ENCODE measurements around the gene BLID. TPM values are rescaled to one million over a fixed set of nuclear protein-coding genes. Genes with fewer than 3 reads are reported as not detected.

Gene BLID
- total RNA-seq, 1 donor from 2014 or later: 0.82 TPM

DNA sequence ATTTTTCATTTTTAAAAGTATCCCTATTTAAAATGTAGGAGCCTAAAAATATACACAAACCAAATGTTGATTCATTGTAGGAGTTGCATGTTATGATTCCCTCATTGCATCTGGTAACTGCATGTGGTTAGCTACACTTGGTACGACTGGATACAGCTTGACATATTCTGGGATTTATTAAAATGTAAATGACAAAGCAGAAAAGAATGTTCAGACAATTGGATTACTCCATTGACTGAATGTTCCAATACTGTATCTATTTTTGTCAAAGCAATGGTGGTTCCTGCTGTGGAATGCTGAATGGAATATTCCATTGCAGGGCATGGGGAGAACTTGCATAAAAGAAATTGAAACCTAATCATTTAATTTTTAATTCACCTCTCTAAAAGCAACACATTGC lies 30.8 kb downstream of the BLID start:
- no peak for DNase-seq (ENCODE audit: extremely low read depth, low read depth, low spot score)

DNA sequence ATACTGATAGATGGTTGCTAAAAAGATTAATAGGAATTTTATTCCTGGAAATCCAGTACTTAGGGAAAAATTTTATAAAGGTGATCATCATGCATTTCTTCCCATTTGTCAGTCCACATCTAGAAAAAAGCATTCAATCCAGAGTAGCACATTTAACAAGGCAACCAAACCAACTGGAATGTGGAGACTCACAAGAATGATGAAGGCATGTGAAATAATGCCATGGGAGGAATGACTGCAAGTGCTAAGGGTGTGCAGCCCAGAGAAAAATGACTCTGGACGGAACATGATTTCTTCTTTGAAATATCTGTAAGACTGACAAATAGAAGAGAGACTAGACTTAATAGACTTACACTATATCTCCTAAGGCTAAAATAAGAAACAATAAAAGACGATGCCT lies 33.8 kb downstream of the BLID start:
- DNase-seq (ENCODE audit: extremely low read depth, low read depth, low spot score): no peak

DNA sequence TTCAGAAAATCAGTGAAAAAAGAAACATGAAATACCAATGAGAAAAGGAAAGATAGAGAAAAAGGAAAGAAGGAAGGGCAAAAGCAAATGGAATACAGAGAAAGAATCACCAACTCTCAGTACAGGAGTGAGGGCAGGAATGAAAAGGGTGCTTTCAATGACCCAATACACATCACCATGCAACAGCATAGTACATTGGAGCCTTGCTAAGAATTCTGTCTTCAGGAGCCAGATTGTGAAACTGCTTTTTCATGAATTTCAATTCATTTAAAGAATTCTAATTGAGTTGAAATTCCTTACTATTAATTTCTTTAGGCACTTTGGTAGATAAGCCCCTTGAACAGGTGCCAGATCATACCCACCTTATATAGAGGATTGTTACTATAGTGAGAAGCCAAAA lies 34.9 kb downstream of the BLID start:
- no peak for DNase-seq (ENCODE audit: extremely low read depth, low read depth, low spot score)

DNA sequence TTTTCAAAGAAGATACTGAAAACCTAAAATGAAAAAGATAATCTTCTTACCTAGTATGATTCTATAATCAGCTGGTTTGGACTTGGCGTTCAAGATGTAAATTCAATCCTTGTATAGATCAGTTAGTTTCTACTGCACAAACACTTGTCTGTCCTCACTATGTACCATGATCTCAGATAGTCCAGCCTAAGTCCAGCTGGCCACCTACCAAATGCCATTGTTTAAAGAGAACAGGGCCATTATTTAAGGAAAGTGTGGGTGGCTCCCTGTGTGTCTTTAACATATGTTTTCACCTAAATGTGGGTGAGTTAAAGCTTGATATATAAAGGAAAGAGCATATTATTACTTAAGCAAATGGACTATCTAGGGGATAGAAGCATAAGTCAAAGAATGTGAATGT lies 38.6 kb downstream of the BLID start:
- DNase-seq (ENCODE audit: extremely low read depth, low read depth, low spot score): no peak

DNA sequence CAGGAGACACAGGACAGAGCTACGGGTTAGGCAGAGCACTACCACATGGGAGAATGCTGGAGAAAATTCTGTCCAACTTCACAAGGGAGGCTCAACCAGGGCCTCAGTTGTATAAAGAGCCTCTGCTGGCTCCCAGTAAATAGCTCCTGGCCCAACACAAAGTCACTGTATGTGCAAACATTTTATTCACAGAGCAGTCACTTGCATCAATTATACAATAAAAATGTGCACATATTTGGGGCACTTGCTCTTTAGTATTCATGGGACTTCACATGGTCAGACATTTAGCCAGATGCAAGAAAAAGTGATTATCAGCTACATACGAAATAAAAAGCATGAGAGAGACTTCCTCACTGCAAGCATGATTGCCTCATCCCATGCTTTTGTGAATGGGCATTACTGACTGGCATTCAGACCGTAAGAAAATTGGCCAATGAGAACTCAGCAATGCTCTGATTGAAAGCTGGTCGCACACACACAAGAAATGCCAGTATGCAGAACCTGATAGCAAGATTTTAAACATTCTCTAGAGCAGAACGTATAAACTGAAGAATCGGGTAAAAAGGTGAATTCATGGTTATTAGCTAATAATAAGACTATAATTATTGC lies 39.4 kb downstream of the BLID start:
- DNase-seq (ENCODE audit: extremely low read depth, low read depth, low spot score): no peak

DNA sequence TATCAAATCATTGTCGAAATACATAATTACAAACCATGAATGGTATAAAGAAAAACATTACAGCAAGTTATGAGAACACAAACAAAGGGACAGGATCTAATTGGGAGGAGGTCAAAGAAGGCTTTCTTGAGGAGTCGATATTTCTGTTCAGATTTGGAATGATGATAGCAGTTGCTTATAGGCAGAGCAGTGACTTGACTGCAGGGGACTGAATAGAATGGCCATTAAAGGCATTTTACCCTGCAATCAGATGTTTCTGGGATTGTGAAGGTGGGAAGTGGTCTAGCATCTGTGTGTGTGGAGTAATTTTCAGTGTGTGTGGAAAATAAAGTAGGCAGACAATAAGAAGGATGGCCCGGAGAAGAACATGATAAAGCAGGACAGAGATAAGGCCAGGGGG lies 41.0 kb downstream of the BLID start:
- DNase-seq (ENCODE audit: extremely low read depth, low read depth, low spot score): no peak

DNA sequence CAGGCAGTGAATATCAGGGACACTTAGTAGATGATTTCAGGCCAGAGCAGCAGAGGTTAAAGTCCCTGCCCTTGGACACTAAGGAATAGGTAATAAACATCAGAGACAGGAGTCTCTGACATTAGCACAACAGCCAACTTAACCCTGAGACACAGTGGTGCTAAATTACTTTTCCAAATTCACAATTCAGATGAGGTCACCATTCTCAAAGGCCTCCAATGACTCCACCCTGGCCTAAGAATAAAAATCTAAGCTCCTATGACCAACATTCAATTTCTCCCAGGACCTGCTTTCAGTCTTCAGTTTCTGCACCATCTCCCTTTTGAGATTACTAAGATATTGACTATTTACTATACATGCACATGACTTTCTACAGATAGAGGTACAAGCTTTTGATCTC lies 42.0 kb downstream of the BLID start:
- no peak for DNase-seq (ENCODE audit: extremely low read depth, low read depth, low spot score)

DNA sequence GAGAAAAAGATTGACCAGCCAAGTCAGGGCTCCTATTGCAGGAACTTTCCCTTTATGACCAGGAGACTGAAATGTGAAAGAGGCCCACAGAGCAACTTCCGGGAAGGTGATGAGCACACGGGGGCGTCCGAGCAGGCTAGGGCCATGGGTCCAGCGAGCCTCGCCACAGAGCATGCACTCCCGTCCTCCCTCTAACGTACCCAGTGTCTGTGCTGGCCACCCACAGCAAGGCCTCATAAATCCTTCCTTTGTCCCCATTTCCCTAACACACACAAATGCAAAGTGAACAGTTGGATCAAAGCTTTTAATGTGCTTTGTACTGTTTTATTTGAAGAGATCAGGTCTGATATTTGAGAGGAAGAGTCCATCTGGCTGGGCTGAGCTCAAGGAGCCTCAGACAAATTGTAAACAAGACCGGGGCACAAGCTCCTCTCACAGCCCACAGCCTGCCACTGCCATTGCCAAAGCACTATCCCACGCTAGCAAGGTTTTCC lies 44.3 kb downstream of the BLID start:
- DNase-seq (ENCODE audit: extremely low read depth, low read depth, low spot score): no peak

DNA sequence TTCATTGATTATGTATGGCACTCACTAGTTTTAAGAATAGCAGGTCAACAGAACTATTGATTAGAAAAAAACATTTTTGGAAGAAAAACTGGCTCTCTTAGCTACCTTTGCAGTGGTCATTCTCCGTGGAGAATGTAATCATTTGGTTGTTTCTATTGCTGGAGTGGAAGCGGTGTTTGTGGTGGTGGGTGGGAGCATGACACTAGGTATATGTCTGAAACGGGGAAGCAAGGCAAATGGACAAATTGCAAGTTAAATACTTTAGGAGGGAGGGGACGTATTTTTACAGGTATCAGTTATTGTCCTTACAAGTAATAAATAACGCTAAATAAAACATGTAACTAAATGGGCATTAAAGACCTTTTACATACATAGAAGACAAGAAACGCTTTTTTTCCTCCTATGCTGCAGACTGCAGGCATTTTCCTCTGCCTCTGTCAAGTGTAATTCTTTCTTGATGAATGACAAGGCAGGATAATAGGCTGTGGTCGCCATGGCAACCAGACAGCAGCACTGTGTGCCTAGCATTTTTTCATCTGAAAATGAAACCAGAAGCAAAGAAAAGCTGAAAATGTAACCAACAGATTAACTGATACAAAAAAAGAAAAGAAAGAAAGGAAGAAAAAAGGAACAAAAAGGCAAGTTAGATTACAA lies 46.2 kb downstream of the BLID start:
- peak; percentile 83 for DNase-seq (ENCODE audit: extremely low read depth, low read depth, low spot score)

DNA sequence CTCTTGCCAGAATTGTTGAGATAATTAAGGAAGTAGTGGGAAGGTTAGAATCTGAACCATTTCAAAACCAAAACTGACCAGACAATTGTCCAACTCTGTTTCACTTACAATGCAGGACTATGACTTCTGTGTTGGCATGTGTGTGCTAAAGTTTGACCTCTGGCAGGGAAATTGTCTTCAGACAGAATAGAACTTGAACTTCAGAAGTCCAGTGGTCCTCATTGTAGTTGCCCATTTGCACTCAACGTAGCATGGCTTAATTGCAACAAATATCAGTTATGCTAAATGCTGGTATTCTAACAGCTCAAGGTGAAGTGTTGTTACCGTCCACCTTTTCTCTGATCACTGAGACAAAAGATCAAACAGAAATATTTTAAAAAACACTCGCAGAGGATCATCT lies 47.2 kb downstream of the BLID start:
- no peak for DNase-seq (ENCODE audit: extremely low read depth, low read depth, low spot score)

DNA sequence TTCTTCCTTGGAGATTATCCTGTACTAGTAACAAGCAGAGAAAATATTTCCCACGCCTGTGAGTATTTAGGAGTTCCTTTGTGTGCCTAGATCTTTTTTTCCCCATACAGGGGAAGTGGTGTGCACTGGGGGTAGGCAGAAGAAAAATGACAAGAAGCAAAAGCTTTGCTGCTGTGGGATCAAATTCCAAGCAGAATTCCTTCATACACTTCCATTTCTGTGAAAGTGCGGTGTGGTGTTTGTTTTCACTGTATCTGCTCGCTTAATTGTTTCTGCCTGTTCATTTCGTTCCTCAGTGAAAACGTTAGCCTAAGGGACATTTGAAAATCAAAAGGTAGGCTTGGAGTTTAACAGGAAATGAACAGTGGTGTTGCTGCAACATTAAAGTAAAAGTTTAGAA lies 47.9 kb downstream of the BLID start:
- no peak for DNase-seq (ENCODE audit: extremely low read depth, low read depth, low spot score)

Data from glomerular endothelial cell (primary cell).